ELR (cell line): ENCODE results near the gene CHCHD5.
"Not testable (repeated sequence)": the region's sequence is repeated elsewhere in the genome, so short reads cannot be mapped to it uniquely, and the experiment has no call there.

Source experiments
- DNase-seq: peaks from one replicate; pipeline ENCODE4 v3.0.0-alpha.2; 2015; ENCODE audit warnings: low read depth

Gene CHCHD5

GRCh38 chr2:112588611-112589045 lies 4.2 kb downstream of the CHCHD5 start:
- DNase-seq = no peak

- DNase-seq = no peak
These were observed 7.0 kb downstream of the CHCHD5 start for GRCh38 chr2:112591413-112591812.

DNA sequence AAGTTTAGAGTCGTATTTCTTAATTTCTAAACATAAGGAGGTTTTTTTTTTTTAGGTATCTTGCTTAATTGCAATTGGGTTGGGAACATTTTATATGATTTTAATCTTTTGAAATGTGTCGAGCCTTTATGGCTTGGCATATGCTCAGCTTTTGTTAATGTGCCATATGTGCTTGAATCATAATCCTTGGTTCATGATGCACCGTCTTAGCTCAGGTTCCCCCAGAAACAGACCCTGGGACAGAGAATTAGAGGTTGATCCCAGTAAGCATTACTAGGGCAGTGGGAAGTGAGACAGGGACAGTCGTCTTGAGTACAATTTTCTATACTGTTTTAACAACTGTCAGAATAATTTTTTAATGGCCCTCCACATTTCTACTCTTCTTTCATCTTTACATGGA lies 9.3 kb downstream of the CHCHD5 start:
- DNase-seq = no peak

DNA sequence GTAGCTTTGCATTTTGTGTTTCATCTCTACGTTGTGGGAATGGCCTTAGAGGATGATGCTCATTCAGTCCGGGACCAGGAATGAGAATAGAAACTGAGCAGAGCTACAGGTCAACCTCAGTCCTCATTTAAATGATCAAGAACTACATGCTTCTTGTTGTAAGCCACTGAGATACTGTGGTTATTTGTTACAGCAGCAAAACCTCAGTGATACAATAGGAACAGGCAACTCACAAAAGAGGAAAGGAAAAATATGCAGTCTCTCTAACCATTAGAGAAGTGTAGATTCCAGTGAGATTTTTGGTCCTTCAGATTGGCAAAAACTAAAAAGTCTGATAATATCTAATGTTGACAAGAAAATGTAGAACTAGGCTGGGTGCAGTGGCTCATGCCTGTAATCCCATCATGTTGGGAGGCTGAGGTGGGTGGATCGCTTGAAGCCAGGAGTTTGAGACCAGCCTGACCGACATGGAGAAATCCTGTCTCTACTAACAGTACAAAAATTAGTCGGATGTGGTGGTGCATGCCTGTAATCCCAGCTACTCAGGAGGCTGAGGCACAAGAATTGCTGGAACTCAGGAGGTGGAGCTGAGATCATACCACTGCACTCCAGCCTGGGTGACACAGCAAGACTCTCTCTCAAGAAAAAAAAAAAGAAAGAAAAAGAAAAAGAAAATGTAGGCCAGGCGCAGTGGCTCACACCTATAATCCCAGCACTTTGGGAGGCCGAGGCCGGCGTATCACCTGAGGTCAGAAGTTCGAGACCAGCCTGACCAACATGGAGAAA lies 13.3 kb downstream of the CHCHD5 start:
- no peak for DNase-seq

- no peak for DNase-seq
These were observed 16.2 kb downstream of the CHCHD5 start for GRCh38 chr2:112600634-112601033.

GRCh38 chr2:112601754-112602153 lies 17.3 kb downstream of the CHCHD5 start:
- DNase-seq = no peak

- no peak for DNase-seq
These were observed 18.5 kb downstream of the CHCHD5 start for GRCh38 chr2:112602917-112603316.

DNA sequence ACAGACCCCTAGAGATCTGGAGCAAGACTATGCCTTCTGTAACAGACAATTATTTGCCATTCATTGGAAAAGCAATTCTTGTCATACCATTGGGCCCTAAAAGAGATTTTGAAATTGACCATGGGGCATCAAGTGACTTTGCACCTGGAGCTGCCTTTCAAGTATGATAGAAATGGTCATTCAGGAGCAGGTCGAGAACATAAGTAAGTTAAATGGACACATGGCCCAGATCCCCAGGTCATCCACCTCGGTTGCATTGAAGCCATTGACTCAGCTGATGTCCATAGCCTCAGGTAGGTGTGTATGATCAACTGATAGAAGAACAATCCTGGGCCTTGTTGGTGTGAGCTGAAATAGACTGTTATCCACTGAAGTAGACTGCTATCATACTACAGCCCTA lies 19.3 kb downstream of the CHCHD5 start:
- DNase-seq = no peak

DNA sequence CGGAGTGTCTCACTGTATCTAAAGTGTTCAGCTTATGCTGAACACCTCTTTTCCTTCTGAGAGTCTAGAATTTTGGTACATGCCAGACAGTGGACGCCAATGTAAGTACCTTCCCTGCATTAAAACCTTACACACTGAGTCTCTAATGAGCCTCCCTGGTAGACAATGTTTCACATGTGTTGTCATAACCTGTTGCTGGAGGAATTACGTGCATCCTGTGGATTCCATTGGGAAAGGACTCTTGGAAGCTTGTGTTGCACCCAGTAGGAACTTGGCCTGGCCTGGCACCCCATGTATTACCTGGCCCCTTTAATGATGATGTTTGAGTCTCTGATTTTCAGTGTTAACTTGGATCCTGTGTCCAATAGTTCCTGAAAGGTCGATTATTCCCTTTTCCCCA lies 20.5 kb downstream of the CHCHD5 start:
- DNase-seq = no peak

DNA sequence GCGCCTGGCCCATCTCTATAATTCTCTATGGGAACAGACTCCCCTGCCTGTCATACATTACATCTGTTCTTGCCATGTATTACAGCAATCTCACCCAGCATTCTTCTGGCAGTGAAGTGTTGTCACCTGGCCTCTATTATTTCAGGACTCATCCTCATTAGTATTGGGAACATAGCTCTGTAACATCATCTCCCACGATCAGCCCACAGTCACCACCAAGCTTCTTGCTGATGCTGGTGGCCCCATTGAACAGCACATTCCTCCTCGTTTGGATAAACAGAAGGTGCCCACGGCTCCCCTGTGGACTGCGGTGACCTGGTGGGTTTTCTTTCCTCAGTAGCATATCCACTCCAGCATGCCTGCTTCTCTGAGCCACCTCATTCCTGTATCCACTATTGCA lies 21.5 kb downstream of the CHCHD5 start:
- no peak for DNase-seq

DNA sequence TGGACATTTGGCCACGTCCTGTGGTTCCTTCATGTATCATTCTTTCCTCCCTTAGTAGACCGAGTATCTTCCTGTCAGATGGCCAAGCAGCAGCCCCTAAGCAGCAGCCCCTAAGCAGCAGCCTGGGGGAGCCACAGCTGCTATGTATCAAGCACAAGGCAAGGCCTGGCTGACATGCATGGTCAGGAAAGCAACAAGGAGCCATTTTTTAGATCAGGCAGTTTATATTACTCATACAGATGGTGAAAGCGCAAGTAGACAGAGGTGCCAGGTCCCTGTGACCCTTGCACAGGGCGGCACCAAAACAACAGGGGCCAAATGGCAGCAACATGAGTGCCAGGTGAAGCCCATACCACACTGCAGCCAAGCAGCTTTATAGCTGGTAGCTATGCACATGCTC lies 22.1 kb downstream of the CHCHD5 start:
- no peak for DNase-seq

- DNase-seq = no peak
These were observed 23.4 kb downstream of the CHCHD5 start for GRCh38 chr2:112607680-112608438.

DNA sequence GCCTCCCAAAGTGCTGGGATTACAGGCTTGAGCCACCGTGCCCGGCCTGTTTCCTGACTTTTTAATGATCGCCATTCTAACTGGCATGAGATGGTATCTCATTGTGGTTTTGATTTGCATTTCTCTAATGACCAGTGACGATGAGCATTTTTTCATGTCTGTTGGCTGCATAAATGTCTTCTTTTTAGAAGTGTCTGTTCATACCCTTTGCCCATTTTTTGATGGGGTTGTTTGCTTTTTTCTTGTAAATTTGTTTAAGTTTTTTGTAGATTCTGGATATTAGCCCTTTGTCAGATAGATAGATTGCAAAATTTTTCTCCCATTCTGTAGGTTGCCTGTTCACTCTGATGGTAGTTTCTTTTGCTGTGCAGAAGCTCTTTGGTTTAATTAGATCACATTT lies 24.9 kb downstream of the CHCHD5 start:
- DNase-seq = not testable (repeated sequence)

DNA sequence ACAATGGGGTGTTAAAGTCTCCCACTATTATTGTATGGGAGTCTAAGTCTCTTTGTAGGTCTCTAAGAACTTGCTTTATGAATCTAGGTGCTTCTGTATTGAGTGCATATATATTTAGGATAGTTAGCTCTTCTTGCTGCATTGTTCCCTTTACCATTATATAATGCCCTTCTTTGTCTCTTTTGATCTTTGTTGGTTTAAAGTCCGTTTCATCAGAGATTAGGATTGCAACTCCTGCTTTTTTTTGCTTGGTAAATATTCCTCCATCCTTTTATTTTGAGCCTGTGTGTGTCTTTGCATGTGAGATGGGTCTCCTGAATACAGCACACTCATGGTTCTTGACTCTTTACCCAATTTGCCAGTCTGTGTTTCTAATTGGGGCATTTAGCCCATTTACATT lies 27.9 kb downstream of the CHCHD5 start:
- DNase-seq = not testable (repeated sequence)

DNA sequence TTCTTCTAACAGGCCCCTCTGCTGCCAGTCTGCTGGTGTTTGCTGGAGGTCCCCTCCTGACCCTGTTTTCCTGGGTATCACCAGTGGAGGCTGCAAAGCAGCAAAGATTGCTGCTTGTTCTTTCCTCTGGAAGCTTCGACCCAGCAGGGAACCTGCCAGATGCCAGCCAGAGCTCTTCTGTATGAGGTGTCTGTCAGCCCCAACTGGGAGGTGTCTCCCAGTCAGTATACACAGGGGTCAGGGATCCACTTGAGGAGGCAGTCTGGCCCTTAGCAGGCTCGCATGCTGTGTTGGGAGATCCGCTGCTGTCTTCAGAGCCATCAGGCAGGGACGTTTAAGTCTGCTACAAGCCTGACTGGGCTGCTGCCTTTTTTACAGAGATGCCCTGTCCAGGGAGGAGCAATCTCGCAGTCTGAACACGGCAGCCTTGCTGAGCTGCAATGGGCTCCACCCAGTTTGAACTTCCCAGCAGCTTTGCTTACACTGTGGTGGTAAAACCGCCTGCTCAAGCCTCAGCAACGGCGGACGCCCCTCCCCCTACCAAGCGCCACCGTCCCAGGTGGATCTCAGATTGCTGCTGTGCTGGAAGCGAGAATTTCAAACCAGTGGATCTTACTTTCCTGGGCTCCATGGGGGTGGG lies 29.9 kb downstream of the CHCHD5 start:
- no peak for DNase-seq

GRCh38 chr2:112615051-112615450 lies 30.6 kb downstream of the CHCHD5 start:
- no peak for DNase-seq

DNA sequence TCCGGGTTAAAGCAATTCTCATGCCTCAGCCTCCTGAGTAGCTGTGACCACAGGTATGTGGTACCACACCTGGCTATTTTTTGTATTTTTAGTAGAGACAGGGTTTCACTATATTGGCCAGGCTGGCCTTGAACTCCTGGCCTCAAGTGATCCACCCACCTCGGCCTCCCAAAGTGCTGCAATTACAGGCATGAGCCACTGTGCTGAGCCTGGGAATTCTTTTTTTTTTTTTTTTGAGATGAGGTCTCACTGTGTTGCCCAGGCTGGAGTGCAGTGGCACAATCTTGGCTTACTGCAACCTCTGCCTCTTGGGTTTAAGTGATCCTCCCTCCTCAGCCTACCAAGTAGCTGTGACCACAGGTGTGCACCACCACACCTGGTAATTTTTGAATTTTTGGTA lies 31.4 kb downstream of the CHCHD5 start:
- DNase-seq = not testable (repeated sequence)

- DNase-seq = no peak
These were observed 34.0 kb downstream of the CHCHD5 start for GRCh38 chr2:112618383-112618782.

DNA sequence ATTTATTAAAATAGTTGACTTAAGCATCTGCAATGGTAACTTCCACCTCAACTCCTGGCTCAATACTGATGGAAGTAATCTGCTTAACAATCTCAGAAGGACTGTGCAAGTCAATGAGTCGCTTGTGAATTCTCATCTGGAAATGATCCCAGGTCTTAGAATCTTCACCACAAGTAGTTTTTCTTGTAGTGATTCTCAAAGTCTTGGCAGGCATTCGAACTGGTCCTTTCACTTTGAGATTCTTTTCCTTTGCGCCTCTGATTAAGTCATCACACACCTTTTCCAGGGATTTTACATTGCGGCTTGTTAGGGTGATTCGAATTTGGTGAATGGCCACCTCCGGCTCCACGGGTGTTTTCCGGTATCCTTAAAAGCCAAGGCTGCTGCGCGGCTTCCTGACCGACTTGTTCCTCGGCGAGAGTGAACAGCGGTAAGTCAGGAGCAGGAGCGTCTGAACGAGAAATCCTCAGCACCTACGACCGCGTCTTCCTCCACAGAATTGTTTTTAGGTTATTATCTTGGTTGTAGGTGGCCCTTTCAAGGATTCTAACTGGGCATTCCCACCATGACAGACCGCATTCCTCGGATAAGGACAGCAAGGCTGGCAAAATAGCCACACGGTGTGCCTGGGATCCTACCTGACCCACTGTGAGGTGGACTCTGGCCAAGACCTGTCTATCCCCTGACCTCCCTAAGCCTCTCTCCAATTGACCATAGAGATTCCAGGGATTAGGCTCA lies 37.5 kb downstream of the CHCHD5 start:
- peak; percentile 73 for DNase-seq

DNA sequence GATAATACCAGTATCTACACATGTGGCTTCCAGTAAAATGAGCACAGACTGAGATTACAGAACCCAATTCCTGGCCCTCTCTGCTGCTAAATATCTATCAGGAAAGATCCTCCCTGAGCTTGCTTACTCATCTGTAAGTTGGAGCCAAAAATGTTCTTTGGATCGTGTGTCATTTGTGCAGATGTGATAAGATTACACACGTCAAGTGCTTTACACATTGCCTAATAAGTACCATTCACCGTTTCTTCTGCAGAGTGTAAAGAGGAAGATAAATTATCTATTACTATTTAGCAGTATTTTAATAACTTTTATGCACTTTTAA lies 38.1 kb downstream of the CHCHD5 start:
- peak; percentile 93 for DNase-seq

GRCh38 chr2:112623913-112624777 lies 39.7 kb downstream of the CHCHD5 start:
- peak; percentile 99 for DNase-seq
